Measurements from ENCODE around the gene TMEM247. TPM values are rescaled to one million over a fixed set of nuclear protein-coding genes. Genes with fewer than 3 reads are reported as not detected.
"Not testable (repeated sequence)": the region's sequence is repeated elsewhere in the genome, so short reads cannot be mapped to it uniquely, and the experiment has no call there.

The TMEM247 gene
- total RNA-seq, 1 donor from 2014 or later, result not detected

GRCh38 chr2:46458763-46459500 lies 20.4 kb upstream of the TMEM247 start:
- no peak for DNase-seq (ENCODE audit: low spot score)

GRCh38 chr2:46459694-46460093 lies 19.7 kb upstream of the TMEM247 start:
- DNase-seq (ENCODE audit: low spot score), result no peak

- DNase-seq (ENCODE audit: low spot score), result no peak
Measured at GRCh38 chr2:46460241-46460921, 19.0 kb upstream of the TMEM247 start.

- DNase-seq (ENCODE audit: low spot score), result no peak
Measured at GRCh38 chr2:46461011-46461674, 18.2 kb upstream of the TMEM247 start.

GRCh38 chr2:46461709-46462171 lies 17.6 kb upstream of the TMEM247 start:
- DNase-seq (ENCODE audit: low spot score), result no peak

- no peak for DNase-seq (ENCODE audit: low spot score)
Measured at GRCh38 chr2:46462936-46463335, 16.4 kb upstream of the TMEM247 start.

GRCh38 chr2:46469116-46469515 lies 10.2 kb upstream of the TMEM247 start:
- DNase-seq (ENCODE audit: low spot score), result no peak

- no peak for DNase-seq (ENCODE audit: low spot score)
Measured at GRCh38 chr2:46469700-46470099, 9.7 kb upstream of the TMEM247 start.

- no peak for DNase-seq (ENCODE audit: low spot score)
Measured at GRCh38 chr2:46470114-46470628, 9.2 kb upstream of the TMEM247 start.

- DNase-seq (ENCODE audit: low spot score), result no peak
Measured at GRCh38 chr2:46471019-46471583, 8.3 kb upstream of the TMEM247 start.

GRCh38 chr2:46471697-46472096 lies 7.7 kb upstream of the TMEM247 start:
- no peak for DNase-seq (ENCODE audit: low spot score)

- not testable (repeated sequence) for DNase-seq (ENCODE audit: low spot score)
Measured at GRCh38 chr2:46472165-46472564, 7.2 kb upstream of the TMEM247 start.

- not testable (repeated sequence) for DNase-seq (ENCODE audit: low spot score)
Measured at GRCh38 chr2:46477462-46477861, 1.9 kb upstream of the TMEM247 start.

GRCh38 chr2:46477925-46478324 lies 1.4 kb upstream of the TMEM247 start:
- no peak for DNase-seq (ENCODE audit: low spot score)

GRCh38 chr2:46480562-46480961 lies 1.2 kb downstream of the TMEM247 start:
- DNase-seq (ENCODE audit: low spot score), result no peak

- no peak for DNase-seq (ENCODE audit: low spot score)
Measured at GRCh38 chr2:46481198-46482193, 2.1 kb downstream of the TMEM247 start.

- no peak for DNase-seq (ENCODE audit: low spot score)
Measured at GRCh38 chr2:46482490-46482889, 3.1 kb downstream of the TMEM247 start.

- no peak for DNase-seq (ENCODE audit: low spot score)
Measured at GRCh38 chr2:46485002-46485401, 5.6 kb downstream of the TMEM247 start.

GRCh38 chr2:46486436-46486835 lies 7.1 kb downstream of the TMEM247 start:
- DNase-seq (ENCODE audit: low spot score), result no peak

GRCh38 chr2:46487667-46488335 lies 8.4 kb downstream of the TMEM247 start:
- DNase-seq (ENCODE audit: low spot score), result no peak
